Fibroblast of lung (primary cell): Measurements from ENCODE around the gene ZFYVE28. TPM values are rescaled to one million over a fixed set of nuclear protein-coding genes. Genes with fewer than 3 reads are reported as not detected.

Experiments
- DNase-seq, 2 donors: peaks; one replicate each; pipeline versions ENCODE4 v3.0.0 to v3.0.0-alpha.2; 2010; ENCODE audit warnings: low read depth in 2 of 2
- H2AFZ ChIP-seq: 2 replicates; pipeline ENCODE4 v1.5.1; 2012; ENCODE audit warnings: low read length, control low read depth, inconsistent platforms
- H3K27ac ChIP-seq: 2 replicates; pipeline ENCODE4 v1.5.1; 2011; ENCODE audit warnings: low read length, control low read depth; ENCODE audit not compliant: insufficient read depth
- H3K27me3 ChIP-seq: 2 replicates; pipeline ENCODE4 v1.5.1; 2011; ENCODE audit warnings: mild to moderate bottlenecking, low read length; ENCODE audit not compliant: control insufficient read depth, insufficient read depth
- H3K36me3 ChIP-seq: 2 replicates; pipeline ENCODE4 v1.5.1; 2011; ENCODE audit warnings: low read length; ENCODE audit not compliant: control insufficient read depth, insufficient read depth
- H3K4me1 ChIP-seq: 2 replicates; pipeline ENCODE4 v1.5.1; 2011; ENCODE audit warnings: low read length; ENCODE audit not compliant: control insufficient read depth, insufficient read depth; ENCODE audit errors: extremely low read depth
- H3K4me2 ChIP-seq: 2 replicates; pipeline ENCODE4 v1.5.1; 2011; ENCODE audit warnings: low read length, control low read depth; ENCODE audit not compliant: insufficient read depth; ENCODE audit errors: extremely low read depth
- H3K4me3 ChIP-seq, 4 experiments: fragments of 200-600 bp in 1 of 4; sonication (generic) in 1 of 4; replicated peaks in 1 of 4; 2 replicates each; pipeline ENCODE4 v1.5.1; 2011 to 2016; ENCODE audit warnings: low read length in 4 of 4, low read depth in 3 of 4, mild to moderate bottlenecking in 3 of 4, control low read depth in 2 of 4, inconsistent platforms in 1 of 4, mixed read lengths in 1 of 4; ENCODE audit not compliant: insufficient read depth in 1 of 4; ENCODE audit errors: control extremely low read depth in 1 of 4
- H3K79me2 ChIP-seq: 2 replicates; pipeline ENCODE4 v1.5.1; 2012; ENCODE audit warnings: mild to moderate bottlenecking, low read length, inconsistent platforms; ENCODE audit not compliant: control insufficient read depth, insufficient read depth
- H3K9ac ChIP-seq: 2 replicates; pipeline ENCODE4 v1.5.1; 2011; ENCODE audit warnings: mild to moderate bottlenecking, low read length, control low read depth; ENCODE audit not compliant: insufficient read depth
- H3K9me3 ChIP-seq: 2 replicates; pipeline ENCODE4 v1.5.1; 2012; ENCODE audit warnings: low read depth, low read length; ENCODE audit not compliant: control insufficient read depth, insufficient read depth
- H4K20me1 ChIP-seq: 2 replicates; pipeline ENCODE4 v1.5.1; 2011; ENCODE audit warnings: low read length; ENCODE audit not compliant: control insufficient read depth, insufficient read depth; ENCODE audit errors: extremely low read depth
- CTCF ChIP-seq, 2 donors: IDR thresholded peaks in 1 of 2; conservative IDR thresholded peaks in 1 of 2; 1 replicate in 1 of 2; 2 replicates in 1 of 2; pipeline ENCODE4 v1.5.1; 2011 to 2012; ENCODE audit warnings: low read length in 2 of 2, control low read depth in 1 of 2, inconsistent platforms in 1 of 2, low read depth in 1 of 2, mild to moderate bottlenecking in 1 of 2
- EZH2 ChIP-seq: IDR thresholded peaks from 2 replicates; pipeline ENCODE4 v1.5.1; 2012; ENCODE audit warnings: low read length, control low read depth, mild to moderate bottlenecking; ENCODE audit errors: missing control alignments
- polyA plus RNA-seq, 2 donors: library from polyadenylated mRNA; depleted of rRNA in 1 of 2; stranded (reverse) in 1 of 2; unstranded in 1 of 2; fragments of >200 nt; gene quantifications; 2 replicates each; pipeline ENCODE4 v1.2.1, GENCODE V29; 2011 to 2012; ENCODE audit warnings: missing spikeins in 1 of 2
- total RNA-seq: library from RNA; depleted of rRNA; stranded (reverse); fragments of >200 nt; gene quantifications from 2 replicates; pipeline ENCODE4 v1.2.1, GENCODE V29; 2014

Gene ZFYVE28
- total and polyA plus RNA-seq, 2 donors (not counting 1 experiment from before 2014, with no cell fraction given) = 2.4 to 11.6 TPM

- Histone ChIP-seq H3K79me2 (no peaks in the 10 kb centered on the region), H3K27ac (no peak overlapping the region), H4K20me1 (no peaks in the 10 kb centered on the region), H3K4me2 (no peak overlapping the region), H2AFZ (no peak overlapping the region), H3K9ac (no peak overlapping the region), H3K4me1 (no peaks in the 10 kb centered on the region), H3K27me3 (no peaks in the 10 kb centered on the region), H3K36me3 (no peaks in the 10 kb centered on the region), H3K4me3 (no peak overlapping the region), H3K9me3 (no peaks in the 10 kb centered on the region)
- DNase-seq = no peak
- TF ChIP-seq CTCF (conservative IDR thresholded peaks at IDR 0.05 in 1 of 2, IDR thresholded peaks at IDR 0.05 in 1 of 2; ENCODE audit: low read depth in 1 of 2, low read length in 2 of 2) (no peak), EZH2 (no peak)
Measured at GRCh38 chr4:2365913-2366210, 52.6 kb downstream of the ZFYVE28 start.

- no peak for DNase-seq
- H3K36me3 ChIP-seq = no peaks in the 10 kb centered on the region
- TF ChIP-seq EZH2 = no peak
- TF ChIP-seq CTCF (conservative IDR thresholded peaks at IDR 0.05 in 1 of 2, IDR thresholded peaks at IDR 0.05 in 1 of 2; ENCODE audit: low read depth in 1 of 2, low read length in 2 of 2) = no peak
- H3K27me3 ChIP-seq = no peaks in the 10 kb centered on the region
- H3K4me2 ChIP-seq = peak overlapping the region; percentile 82
- H3K4me1 ChIP-seq = no peaks in the 10 kb centered on the region
- H3K27ac ChIP-seq = no peak overlapping the region
- no peaks in the 10 kb centered on the region for H4K20me1 ChIP-seq
- H2AFZ ChIP-seq = peak overlapping the region; percentile 13
- no peaks in the 10 kb centered on the region for H3K9me3 ChIP-seq
- H3K9ac ChIP-seq = peak overlapping the region; percentile 63
- H3K4me3 ChIP-seq = peak overlapping the region in 3 of 4 experiments; percentile 59 to 69 (median 61)
- H3K79me2 ChIP-seq = no peaks in the 10 kb centered on the region
Measured at GRCh38 chr4:2365054-2365912, 53.2 kb downstream of the ZFYVE28 start.

GRCh38 chr4:2364654-2365053 lies 53.8 kb downstream of the ZFYVE28 start:
- Histone ChIP-seq H2AFZ (peak overlapping the region; percentile 87), H3K9ac (peak overlapping the region; percentile 63), H3K79me2 (no peaks in the 10 kb centered on the region), H3K36me3 (no peaks in the 10 kb centered on the region), H3K4me1 (no peaks in the 10 kb centered on the region), H3K9me3 (no peaks in the 10 kb centered on the region), H3K27ac (no peak overlapping the region), H4K20me1 (no peaks in the 10 kb centered on the region), H3K4me2 (peak overlapping the region; percentile 82), H3K27me3 (no peaks in the 10 kb centered on the region), H3K4me3 (peak overlapping the region; percentile 59 to 70 (median 65))
- TF ChIP-seq EZH2 = no peak
- TF ChIP-seq CTCF (conservative IDR thresholded peaks at IDR 0.05 in 1 of 2, IDR thresholded peaks at IDR 0.05 in 1 of 2; ENCODE audit: low read depth in 1 of 2, low read length in 2 of 2) = no peak
- DNase-seq = peak; percentile 51 to 60
